ENCODE measurements around the gene TFF2.

The TFF2 gene

GRCh38 chr21:42387843-42388340 lies 37.1 kb upstream of the TFF2 start:
- Histone ChIP-seq H3K9me3 (ENCODE audit: control insufficient read depth, insufficient read depth, low read depth, low read length) (no peaks in the 10 kb centered on the region), H3K4me1 (ENCODE audit: control insufficient read depth, insufficient read depth, low read length) (no peaks in the 10 kb centered on the region), H3K4me3 (ENCODE audit: low read depth, low read length) (no peak overlapping the region), H3K27ac (ENCODE audit: extremely low read depth, low read depth, low read length) (no peak overlapping the region), H3K36me3 (ENCODE audit: control insufficient read depth in 2 of 2, insufficient read depth in 1 of 2, low read length in 2 of 2) (no peaks in the 10 kb centered on the region)
- ChIA-PET CTCF (interaction anchor here (1.1 kb wide), 1 partner anchor 39 kb away, joined by 3 read pairs; no protein-coding TSS in a partner anchor), POLR2A (interaction anchor here (0.6 kb wide), 1 partner anchor 1696 kb away, joined by 4 read pairs; no protein-coding TSS in a partner anchor)
- TF ChIP-seq SP7 (tag by site-specific recombination; IDR thresholded peaks at IDR 0.05) (no peak), SETDB1 (IDR thresholded peaks at IDR 0.05; ENCODE audit: insufficient read length, low read length) (peak; percentile 63), ZNF157 (tag by site-specific recombination; IDR thresholded peaks at IDR 0.05) (peak; percentile 99), ZNF664 (tag by site-specific recombination; IDR thresholded peaks at IDR 0.05) (no peak)

DNA sequence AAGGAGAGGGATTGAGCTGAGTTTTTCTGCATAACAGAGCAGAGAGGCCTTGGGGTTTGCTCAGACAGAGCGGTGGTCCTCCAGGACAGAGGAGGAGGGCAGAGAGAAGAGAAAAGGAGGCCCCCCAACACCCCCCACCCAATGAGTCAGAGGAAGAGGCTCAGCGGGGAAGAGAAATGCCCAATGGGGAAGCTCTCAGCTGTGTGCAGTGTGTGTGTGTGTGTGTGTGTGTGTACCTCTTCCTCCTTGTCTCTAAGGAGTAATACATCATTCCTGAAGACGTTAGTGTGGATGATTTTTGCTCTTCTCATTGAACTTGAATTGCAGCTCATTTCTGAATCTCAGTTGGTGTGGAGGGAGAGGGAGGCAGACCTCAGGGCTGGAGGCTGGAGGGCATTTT lies 36.4 kb upstream of the TFF2 start:
- Histone ChIP-seq H3K4me3 (ENCODE audit: low read depth, low read length) (no peak overlapping the region), H3K36me3 (ENCODE audit: control insufficient read depth in 2 of 2, insufficient read depth in 1 of 2, low read length in 2 of 2) (no peaks in the 10 kb centered on the region), H3K27ac (ENCODE audit: extremely low read depth, low read depth, low read length) (no peak overlapping the region), H3K9me3 (ENCODE audit: control insufficient read depth, insufficient read depth, low read depth, low read length) (no peaks in the 10 kb centered on the region), H3K4me1 (ENCODE audit: control insufficient read depth, insufficient read depth, low read length) (no peaks in the 10 kb centered on the region)
- TF ChIP-seq ZNF175 (tag by site-specific recombination; IDR thresholded peaks at IDR 0.05) (no peak), ZNF211 (tag by site-specific recombination; IDR thresholded peaks at IDR 0.05; ENCODE audit: low read depth) (no peak)
- TF ChIP-seq, protein P1, sequence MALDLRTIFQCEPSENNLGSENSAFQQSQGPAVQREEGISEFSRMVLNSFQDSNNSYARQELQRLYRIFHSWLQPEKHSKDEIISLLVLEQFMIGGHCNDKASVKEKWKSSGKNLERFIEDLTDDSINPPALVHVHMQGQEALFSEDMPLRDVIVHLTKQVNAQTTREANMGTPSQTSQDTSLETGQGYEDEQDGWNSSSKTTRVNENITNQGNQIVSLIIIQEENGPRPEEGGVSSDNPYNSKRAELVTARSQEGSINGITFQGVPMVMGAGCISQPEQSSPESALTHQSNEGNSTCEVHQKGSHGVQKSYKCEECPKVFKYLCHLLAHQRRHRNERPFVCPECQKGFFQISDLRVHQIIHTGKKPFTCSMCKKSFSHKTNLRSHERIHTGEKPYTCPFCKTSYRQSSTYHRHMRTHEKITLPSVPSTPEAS (tag by site-specific recombination; IDR thresholded peaks at IDR 0.05), result 0 out of 2 replicates have a peak, but pooled peaks have one; percentile 39
- TF ChIP-seq, protein P2, sequence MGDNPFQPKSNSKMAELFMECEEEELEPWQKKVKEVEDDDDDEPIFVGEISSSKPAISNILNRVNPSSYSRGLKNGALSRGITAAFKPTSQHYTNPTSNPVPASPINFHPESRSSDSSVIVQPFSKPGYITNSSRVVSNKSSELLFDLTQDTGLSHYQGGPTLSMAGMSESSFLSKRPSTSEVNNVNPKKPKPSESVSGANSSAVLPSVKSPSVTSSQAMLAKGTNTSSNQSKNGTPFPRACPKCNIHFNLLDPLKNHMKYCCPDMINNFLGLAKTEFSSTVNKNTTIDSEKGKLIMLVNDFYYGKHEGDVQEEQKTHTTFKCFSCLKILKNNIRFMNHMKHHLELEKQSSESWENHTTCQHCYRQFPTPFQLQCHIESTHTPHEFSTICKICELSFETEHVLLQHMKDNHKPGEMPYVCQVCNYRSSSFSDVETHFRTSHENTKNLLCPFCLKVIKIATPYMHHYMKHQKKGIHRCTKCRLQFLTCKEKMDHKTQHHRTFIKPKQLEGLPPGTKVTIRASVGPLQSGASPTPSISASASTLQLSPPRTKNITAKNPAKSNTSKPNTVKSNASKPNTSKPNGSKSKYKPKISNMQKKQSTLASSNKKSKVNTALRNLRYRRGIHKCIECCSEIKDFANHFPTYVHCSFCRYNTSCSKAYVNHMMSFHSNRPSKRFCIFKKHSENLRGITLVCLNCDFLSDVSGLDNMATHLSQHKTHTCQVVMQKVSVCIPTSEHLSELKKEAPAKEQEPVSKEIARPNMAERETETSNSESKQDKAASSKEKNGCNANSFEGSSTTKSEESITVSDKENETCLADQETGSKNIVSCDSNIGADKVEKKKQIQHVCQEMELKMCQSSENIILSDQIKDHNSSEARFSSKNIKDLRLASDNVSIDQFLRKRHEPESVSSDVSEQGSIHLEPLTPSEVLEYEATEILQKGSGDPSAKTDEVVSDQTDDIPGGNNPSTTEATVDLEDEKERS (tag by site-specific recombination; IDR thresholded peaks at IDR 0.05), result no peak
- POLR2A ChIA-PET, result interaction anchor here (0.6 kb wide), 1 partner anchor 1697 kb away, joined by 4 read pairs; no protein-coding TSS in a partner anchor
- CTCF ChIA-PET, result no interaction called here

DNA sequence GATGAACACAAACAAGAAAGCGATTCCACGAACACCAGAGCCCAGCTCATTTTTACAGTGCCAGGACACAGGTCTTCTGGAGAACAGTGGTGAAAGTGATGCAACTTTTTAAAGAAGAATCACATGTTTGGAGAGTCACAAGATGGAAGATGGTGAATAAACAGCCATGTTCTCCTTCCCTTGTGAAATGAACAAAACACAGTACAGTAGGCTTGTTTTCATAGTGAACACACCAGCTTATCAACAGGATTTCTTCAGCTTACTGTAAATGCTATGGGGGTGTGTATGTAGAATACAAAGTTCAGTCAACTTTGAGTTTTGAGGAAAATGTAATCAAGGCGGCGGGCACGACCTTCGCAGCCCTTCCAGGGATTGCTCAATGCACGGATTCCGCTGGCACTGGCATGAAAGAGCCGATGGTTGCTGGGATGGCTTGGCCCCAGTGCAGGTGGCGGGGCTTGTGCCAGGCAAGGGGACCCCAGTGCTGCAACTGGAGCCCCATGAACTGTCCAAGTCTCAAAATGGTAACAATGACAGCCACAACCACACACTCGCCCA lies 35.3 kb upstream of the TFF2 start:
- Histone ChIP-seq H3K4me1 (ENCODE audit: control insufficient read depth, insufficient read depth, low read length) (no peaks in the 10 kb centered on the region), H3K36me3 (ENCODE audit: control insufficient read depth in 2 of 2, insufficient read depth in 1 of 2, low read length in 2 of 2) (no peaks in the 10 kb centered on the region), H3K4me3 (ENCODE audit: low read depth, low read length) (no peak overlapping the region), H3K27ac (ENCODE audit: extremely low read depth, low read depth, low read length) (no peak overlapping the region), H3K9me3 (ENCODE audit: control insufficient read depth, insufficient read depth, low read depth, low read length) (no peaks in the 10 kb centered on the region)
- TF ChIP-seq, protein P3, sequence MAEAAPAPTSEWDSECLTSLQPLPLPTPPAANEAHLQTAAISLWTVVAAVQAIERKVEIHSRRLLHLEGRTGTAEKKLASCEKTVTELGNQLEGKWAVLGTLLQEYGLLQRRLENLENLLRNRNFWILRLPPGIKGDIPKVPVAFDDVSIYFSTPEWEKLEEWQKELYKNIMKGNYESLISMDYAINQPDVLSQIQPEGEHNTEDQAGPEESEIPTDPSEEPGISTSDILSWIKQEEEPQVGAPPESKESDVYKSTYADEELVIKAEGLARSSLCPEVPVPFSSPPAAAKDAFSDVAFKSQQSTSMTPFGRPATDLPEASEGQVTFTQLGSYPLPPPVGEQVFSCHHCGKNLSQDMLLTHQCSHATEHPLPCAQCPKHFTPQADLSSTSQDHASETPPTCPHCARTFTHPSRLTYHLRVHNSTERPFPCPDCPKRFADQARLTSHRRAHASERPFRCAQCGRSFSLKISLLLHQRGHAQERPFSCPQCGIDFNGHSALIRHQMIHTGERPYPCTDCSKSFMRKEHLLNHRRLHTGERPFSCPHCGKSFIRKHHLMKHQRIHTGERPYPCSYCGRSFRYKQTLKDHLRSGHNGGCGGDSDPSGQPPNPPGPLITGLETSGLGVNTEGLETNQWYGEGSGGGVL (tag by site-specific recombination; IDR thresholded peaks at IDR 0.05), result no peak
- CTCF ChIA-PET, result no interaction called here
- POLR2A ChIA-PET, result interaction anchor here (0.6 kb wide), 1 partner anchor 593 kb away, joined by 4 read pairs; no protein-coding TSS in a partner anchor

GRCh38 chr21:42385619-42386018 lies 34.8 kb upstream of the TFF2 start:
- Histone ChIP-seq H3K4me3 (ENCODE audit: low read depth, low read length) (no peak overlapping the region), H3K9me3 (ENCODE audit: control insufficient read depth, insufficient read depth, low read depth, low read length) (no peaks in the 10 kb centered on the region), H3K4me1 (ENCODE audit: control insufficient read depth, insufficient read depth, low read length) (no peaks in the 10 kb centered on the region), H3K27ac (ENCODE audit: extremely low read depth, low read depth, low read length) (no peak overlapping the region), H3K36me3 (ENCODE audit: control insufficient read depth in 2 of 2, insufficient read depth in 1 of 2, low read length in 2 of 2) (no peaks in the 10 kb centered on the region)
- TF ChIP-seq ZSCAN30 (tag by site-specific recombination; IDR thresholded peaks at IDR 0.05) (no peak), ZNF585B (tag by site-specific recombination; IDR thresholded peaks at IDR 0.05) (peak; percentile 53; the same call in 1 of the 2 replicates), ZNF423 (tag by site-specific recombination; IDR thresholded peaks at IDR 0.05) (no peak), ZNF354C (tag by site-specific recombination; IDR thresholded peaks at IDR 0.05; ENCODE audit: borderline replicate concordance, low read depth) (no peak), ZFHX2 (tag by site-specific recombination; conservative IDR thresholded peaks at IDR 0.05) (no peak)
- TF ChIP-seq, protein P4, sequence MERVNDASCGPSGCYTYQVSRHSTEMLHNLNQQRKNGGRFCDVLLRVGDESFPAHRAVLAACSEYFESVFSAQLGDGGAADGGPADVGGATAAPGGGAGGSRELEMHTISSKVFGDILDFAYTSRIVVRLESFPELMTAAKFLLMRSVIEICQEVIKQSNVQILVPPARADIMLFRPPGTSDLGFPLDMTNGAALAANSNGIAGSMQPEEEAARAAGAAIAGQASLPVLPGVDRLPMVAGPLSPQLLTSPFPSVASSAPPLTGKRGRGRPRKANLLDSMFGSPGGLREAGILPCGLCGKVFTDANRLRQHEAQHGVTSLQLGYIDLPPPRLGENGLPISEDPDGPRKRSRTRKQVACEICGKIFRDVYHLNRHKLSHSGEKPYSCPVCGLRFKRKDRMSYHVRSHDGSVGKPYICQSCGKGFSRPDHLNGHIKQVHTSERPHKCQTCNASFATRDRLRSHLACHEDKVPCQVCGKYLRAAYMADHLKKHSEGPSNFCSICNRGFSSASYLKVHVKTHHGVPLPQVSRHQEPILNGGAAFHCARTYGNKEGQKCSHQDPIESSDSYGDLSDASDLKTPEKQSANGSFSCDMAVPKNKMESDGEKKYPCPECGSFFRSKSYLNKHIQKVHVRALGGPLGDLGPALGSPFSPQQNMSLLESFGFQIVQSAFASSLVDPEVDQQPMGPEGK (tag by site-specific recombination; IDR thresholded peaks at IDR 0.05), result no peak
- CTCF ChIA-PET, result no interaction called here
- POLR2A ChIA-PET, result interaction anchor here (0.6 kb wide), 1 partner anchor 593 kb away, joined by 4 read pairs; no protein-coding TSS in a partner anchor

Measured in HEK293 (cell line).